WTC11 (cell line): ENCODE measurements around the gene ZFPM1.

Source experiments
- ATF2 ChIP-seq: sonication (generic); formaldehyde crosslinking; IDR thresholded peaks from 2 replicates; pipeline ENCODE4 v1.8.1; 2022; ENCODE audit warnings: low read depth, missing genetic modification reagents, borderline replicate concordance
- ATF3 ChIP-seq: sonication (generic); formaldehyde crosslinking; conservative IDR thresholded peaks from 2 replicates; pipeline ENCODE4 v1.8.1; 2022; ENCODE audit warnings: mild to moderate bottlenecking, missing genetic modification reagents
- CREM ChIP-seq: sonication (generic); formaldehyde crosslinking; IDR thresholded peaks from 2 replicates; pipeline ENCODE4 v1.8.1; 2022; ENCODE audit warnings: mild to moderate bottlenecking, missing genetic modification reagents, moderate library complexity
- CTCF ChIP-seq: fragments of 200-600 bp; IDR thresholded peaks from 2 replicates; pipeline ENCODE4 v1.8.0; 2022; ENCODE audit warnings: antibody characterized with exemption
- ESRRA ChIP-seq: sonication (generic); formaldehyde crosslinking; IDR thresholded peaks from 2 replicates; pipeline ENCODE4 v1.8.1; 2022; ENCODE audit warnings: mild to moderate bottlenecking, missing genetic modification reagents, borderline replicate concordance
- FOXP1 ChIP-seq: sonication (generic); formaldehyde crosslinking; IDR thresholded peaks from 2 replicates; pipeline ENCODE4 v1.8.0; 2022; ENCODE audit warnings: missing genetic modification reagents, mild to moderate bottlenecking, moderate library complexity, borderline replicate concordance
- GABPB1 ChIP-seq: sonication (generic); formaldehyde crosslinking; IDR thresholded peaks from 2 replicates; pipeline ENCODE4 v1.8.1; 2023; ENCODE audit warnings: mild to moderate bottlenecking, missing genetic modification reagents
- JUN ChIP-seq: sonication (generic); formaldehyde crosslinking; IDR thresholded peaks from 2 replicates; pipeline ENCODE4 v1.8.0; 2023; ENCODE audit warnings: mild to moderate bottlenecking, missing genetic modification reagents
- MAX ChIP-seq: sonication (generic); formaldehyde crosslinking; IDR thresholded peaks from 2 replicates; pipeline ENCODE4 v1.8.0; 2022; ENCODE audit warnings: mild to moderate bottlenecking, missing genetic modification reagents
- MLX ChIP-seq: sonication (generic); formaldehyde crosslinking; IDR thresholded peaks from 2 replicates; pipeline ENCODE4 v1.8.1; 2023; ENCODE audit warnings: mild to moderate bottlenecking, missing genetic modification reagents, moderate library complexity
- ZNF121 ChIP-seq: sonication (generic); formaldehyde crosslinking; IDR thresholded peaks from 2 replicates; pipeline ENCODE4 v1.8.0; 2023; ENCODE audit warnings: missing genetic modification reagents

DNA sequence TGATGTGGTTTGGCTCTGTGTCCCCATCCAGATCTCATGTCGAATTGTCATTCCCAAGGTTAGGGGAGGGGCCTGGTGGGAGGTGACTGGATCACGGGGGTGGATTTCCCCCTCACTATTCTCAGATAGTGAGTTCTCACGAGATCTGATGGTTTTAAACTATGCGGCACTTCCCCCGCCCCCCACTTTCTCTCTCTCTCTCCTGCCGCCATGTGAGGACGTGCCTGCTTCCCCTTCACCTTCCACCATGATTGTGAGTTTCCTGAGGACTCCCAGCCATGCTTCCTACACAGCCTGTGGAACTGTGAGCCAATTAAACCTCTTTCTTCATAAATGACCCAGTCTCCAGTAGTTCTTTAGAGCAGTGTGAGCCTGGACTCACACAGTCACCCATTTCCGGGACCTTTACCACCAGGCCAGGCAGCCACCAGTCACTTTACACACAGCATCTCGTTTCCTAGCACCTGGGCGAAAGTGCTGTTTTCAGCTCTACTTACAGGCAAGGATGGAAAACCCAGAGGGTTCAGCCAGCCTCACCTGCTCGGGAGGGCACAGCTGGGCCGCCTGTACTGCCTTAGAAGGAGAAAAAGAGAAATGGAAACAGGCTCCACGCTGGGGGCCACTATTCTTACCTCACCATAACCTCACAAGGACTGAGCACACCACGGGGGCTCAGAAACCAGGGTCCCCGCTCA, 103.4 kb downstream of the ZFPM1 start:
- no peak for TF ChIP-seq MLX (CRISPR knock-in tag)
- no peak for TF ChIP-seq MAX (CRISPR knock-in tag)
- TF ChIP-seq CTCF: no peak
- no peak for TF ChIP-seq JUN (CRISPR knock-in tag)
- TF ChIP-seq ATF3 (CRISPR knock-in tag): no peak
- no peak for TF ChIP-seq ATF2 (CRISPR knock-in tag)
- TF ChIP-seq GABPB1 (CRISPR knock-in tag): no peak
- TF ChIP-seq CREM (CRISPR knock-in tag): no peak
- TF ChIP-seq ZNF121 (CRISPR knock-in tag): no peak
- no peak for TF ChIP-seq FOXP1 (CRISPR knock-in tag)
- no peak for TF ChIP-seq ESRRA (CRISPR knock-in tag)
